DND-41 (cell line): Measurements from ENCODE around the gene RUNX3.

Experiments
- EZH2 ChIP-seq: IDR thresholded peaks from 3 replicates; pipeline ENCODE4 v1.6.1; 2012; ENCODE audit warnings: borderline replicate concordance, low read depth, mild to moderate bottlenecking, moderate library complexity, low read length, inconsistent platforms; ENCODE audit not compliant: severe bottlenecking
- TF ChIP-seq, protein P1 (sequence below): IDR thresholded peaks from 2 replicates; pipeline ENCODE4 v1.5.1; 2012; ENCODE audit warnings: borderline replicate concordance, low read length, moderate library complexity, mild to moderate bottlenecking; ENCODE audit not compliant: poor library complexity, severe bottlenecking; ENCODE audit errors: extremely low read depth

DNA sequence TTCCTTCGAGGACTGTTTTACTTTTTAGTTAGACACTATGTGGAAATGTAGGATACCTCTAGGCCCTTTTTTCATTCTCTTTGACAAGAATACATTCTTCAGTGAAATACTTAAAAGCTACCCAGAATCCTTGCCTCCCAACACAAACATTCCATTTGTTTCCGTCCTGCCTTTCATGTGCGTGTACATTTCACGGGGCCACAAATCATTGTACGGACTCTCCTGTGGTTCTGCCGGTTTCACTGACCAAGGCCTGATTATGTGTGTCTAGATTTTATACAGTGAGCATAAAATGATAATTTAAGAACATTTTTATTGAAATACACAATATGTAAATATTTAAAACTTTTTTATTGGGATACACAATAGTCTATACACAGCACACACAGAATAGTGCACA lies 76.4 kb downstream of the RUNX3 start:
- TF ChIP-seq, protein P1, sequence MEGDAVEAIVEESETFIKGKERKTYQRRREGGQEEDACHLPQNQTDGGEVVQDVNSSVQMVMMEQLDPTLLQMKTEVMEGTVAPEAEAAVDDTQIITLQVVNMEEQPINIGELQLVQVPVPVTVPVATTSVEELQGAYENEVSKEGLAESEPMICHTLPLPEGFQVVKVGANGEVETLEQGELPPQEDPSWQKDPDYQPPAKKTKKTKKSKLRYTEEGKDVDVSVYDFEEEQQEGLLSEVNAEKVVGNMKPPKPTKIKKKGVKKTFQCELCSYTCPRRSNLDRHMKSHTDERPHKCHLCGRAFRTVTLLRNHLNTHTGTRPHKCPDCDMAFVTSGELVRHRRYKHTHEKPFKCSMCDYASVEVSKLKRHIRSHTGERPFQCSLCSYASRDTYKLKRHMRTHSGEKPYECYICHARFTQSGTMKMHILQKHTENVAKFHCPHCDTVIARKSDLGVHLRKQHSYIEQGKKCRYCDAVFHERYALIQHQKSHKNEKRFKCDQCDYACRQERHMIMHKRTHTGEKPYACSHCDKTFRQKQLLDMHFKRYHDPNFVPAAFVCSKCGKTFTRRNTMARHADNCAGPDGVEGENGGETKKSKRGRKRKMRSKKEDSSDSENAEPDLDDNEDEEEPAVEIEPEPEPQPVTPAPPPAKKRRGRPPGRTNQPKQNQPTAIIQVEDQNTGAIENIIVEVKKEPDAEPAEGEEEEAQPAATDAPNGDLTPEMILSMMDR = no peak
- no peak for TF ChIP-seq EZH2
